NCI-H2171 (cell line): ENCODE measurements around the gene GAB1.
A peak's percentile ranks its signal among the peaks of the same experiment; 100 is the strongest.

ENCODE experiments used
- DNase-seq: peaks from one replicate; lab custom pipeline; 2025; lab: John Stamatoyannopoulos, UW

GAB1 gene

GRCh38 chr4:143417679-143418403, 81.2 kb downstream of the GAB1 start:
- no peak for DNase-seq

- DNase-seq, result no peak
These were observed 83.6 kb downstream of the GAB1 start for GRCh38 chr4:143420227-143420626.

GRCh38 chr4:143421609-143422008, 84.9 kb downstream of the GAB1 start:
- no peak for DNase-seq

- no peak for DNase-seq
These were observed 87.6 kb downstream of the GAB1 start for GRCh38 chr4:143424276-143424675.

- DNase-seq, result no peak
These were observed 95.0 kb downstream of the GAB1 start for GRCh38 chr4:143431526-143432257.

- DNase-seq, result no peak
These were observed 95.5 kb downstream of the GAB1 start for GRCh38 chr4:143432258-143432591.

- DNase-seq, result no peak
These were observed 96.6 kb downstream of the GAB1 start for GRCh38 chr4:143433231-143433630.

GRCh38 chr4:143435955-143436354, 99.3 kb downstream of the GAB1 start:
- no peak for DNase-seq

GRCh38 chr4:143437476-143437875, 100.8 kb downstream of the GAB1 start:
- no peak for DNase-seq

- peak; percentile 34 for DNase-seq
These were observed 101.3 kb downstream of the GAB1 start for GRCh38 chr4:143437937-143438336.

- DNase-seq, result no peak
These were observed 102.0 kb downstream of the GAB1 start for GRCh38 chr4:143438710-143439109.

GRCh38 chr4:143441109-143441508, 104.4 kb downstream of the GAB1 start:
- no peak for DNase-seq

- no peak for DNase-seq
These were observed 105.0 kb downstream of the GAB1 start for GRCh38 chr4:143441678-143442077.

- DNase-seq, result no peak
These were observed 107.1 kb downstream of the GAB1 start for GRCh38 chr4:143443728-143444127.

- DNase-seq, result no peak
These were observed 114.5 kb downstream of the GAB1 start for GRCh38 chr4:143451186-143451585.

GRCh38 chr4:143455211-143455610, 118.5 kb downstream of the GAB1 start:
- no peak for DNase-seq

- DNase-seq, result no peak
These were observed 122.3 kb downstream of the GAB1 start for GRCh38 chr4:143458966-143459365.

- DNase-seq, result no peak
These were observed 136.9 kb downstream of the GAB1 start for GRCh38 chr4:143473334-143474126.

- no peak for DNase-seq
These were observed 140.8 kb downstream of the GAB1 start for GRCh38 chr4:143477487-143477886.

GRCh38 chr4:143481361-143481760, 144.7 kb downstream of the GAB1 start:
- no peak for DNase-seq

GRCh38 chr4:143482840-143483239, 146.2 kb downstream of the GAB1 start:
- DNase-seq, result no peak

- no peak for DNase-seq
These were observed 149.6 kb downstream of the GAB1 start for GRCh38 chr4:143486314-143486713.

GRCh38 chr4:143488687-143489086, 152.0 kb downstream of the GAB1 start:
- no peak for DNase-seq
